Mucosa of descending colon (tissue), 3 donors: ENCODE results near the gene TMEM147. TPM values are rescaled to one million over a fixed set of nuclear protein-coding genes. Genes with fewer than 3 reads are reported as not detected.

ENCODE experiments used
- ATAC-seq: fragments of 200-7000 bp; cut with Tn5 transposase; one replicate; pipeline ENCODE4 v1.9.1; 2020; ENCODE audit warnings: mild to moderate bottlenecking, moderate library complexity
- DNase-seq, 3 donors: peaks; one replicate each; pipeline ENCODE4 v3.0.0-alpha.2; 2020
- H3K36me3 ChIP-seq: fragments of 200-600 bp; one replicate; pipeline ENCODE4 v1.8.0; 2021; ENCODE audit warnings: low read depth, mild to moderate bottlenecking
- H3K4me1 ChIP-seq: fragments of 200-600 bp; one replicate; pipeline ENCODE4 v1.8.0; 2021; ENCODE audit warnings: low read depth, mild to moderate bottlenecking
- H3K4me3 ChIP-seq: fragments of 200-600 bp; one replicate; pipeline ENCODE4 v1.8.0; 2021; ENCODE audit warnings: mild to moderate bottlenecking
- H3K9me3 ChIP-seq: fragments of 200-600 bp; one replicate; pipeline ENCODE4 v1.8.0; 2021; ENCODE audit warnings: mild to moderate bottlenecking
- CTCF ChIP-seq: fragments of 200-600 bp; IDR thresholded peaks from one replicate; pipeline ENCODE4 v1.8.0; 2022; ENCODE audit warnings: antibody characterized with exemption, mild to moderate bottlenecking
- intact Hi-C, 2 donors: fragments of 100-400 bp; cut with DNase I in 1 of 2; cut with micrococcal nuclease in 1 of 2; formaldehyde crosslinking; loops; one replicate each; pipeline versions ENCODE4 v1.11.0 to v1.11.1; 2022; cut with DNase I, micrococcal nuclease
- long read RNA-seq, 2 donors: library from polyadenylated mRNA; unstranded; transcript quantifications; one replicate each; pipeline ENCODE4 v2.0.0, GENCODE V29; 2019 to 2021
- total RNA-seq, 3 donors: library from RNA; stranded (reverse); fragmentation: NEBNext Ultra II Directional in 2 of 3; extraction: Animal tissue kit (Norgen Biotek cat#: 25700) in 2 of 3; gene quantifications; one replicate each; pipeline versions ENCODE4 v1.2.1 to v1.2.4, GENCODE V29; 2021 to 2023
- donor health status: DM: no; HTN: no; CAD: no; lungs with moderate emphysema.
- donor health status: DM: no; HTN: no; CAD: no.
- donor health status: DM: no; HTN: yes; CAD: no.

The TMEM147 gene
- total RNA-seq = 10 to 100 TPM; 54.4 to 62.8 (median 58.2) TPM
- long read RNA-seq, donor 1, transcript TMEM147-201 (7 exons, 899 nt) = major isoform, 45 of 54 reads
- long read RNA-seq, donor 1, partial matches to known transcripts = 2 of 54 reads
- long read RNA-seq, donor 1, other reads (novel, unspliced or antisense) = 2 of 54 reads
- long read RNA-seq, donor 2, transcript TMEM147-201 (7 exons, 899 nt) = major isoform, 55 of 59 reads
- long read RNA-seq, donor 2, partial matches to known transcripts = 0 of 59 reads
- long read RNA-seq, donor 2, other reads (novel, unspliced or antisense) = 2 of 59 reads

- Histone ChIP-seq H3K36me3 (no peaks in the 10 kb centered on the region), H3K9me3 (no peaks in the 10 kb centered on the region), H3K4me3 (peak within 1 kb of the TSS; percentile 64), H3K4me1 (peaks cover 10% of the 10 kb centered on the region)
- ATAC-seq = peak; percentile 97
- TF ChIP-seq CTCF = no peak
- peak; percentile 95 for DNase-seq
- intact Hi-C loops = no loop called here
These were observed at the start of gene TMEM147 for GRCh38 chr19:35545001-35545854. TSS of gene TMEM147 (plus strand) at chr19:35545626. CDS start at chr19:35545740, 114 bp downstream.

- Histone ChIP-seq H3K9me3 (no peaks in the 10 kb centered on the region), H3K36me3 (no peaks in the 10 kb centered on the region), H3K4me1 (peaks cover 6% of the 10 kb centered on the region), H3K4me3 (no peak overlapping the region)
- intact Hi-C loops = loop anchor here in 1 of 2 donors (10.0 kb wide), 1 partner anchor 143 kb away; the partner anchor contains the start of gene FFAR3
- no peak for ATAC-seq
- DNase-seq = no peak
- no peak for TF ChIP-seq CTCF
These were observed 48.0 kb upstream of the TMEM147 start for GRCh38 chr19:35497406-35497805.

- intact Hi-C loops = loop anchor here in 1 of 2 donors (10.0 kb wide), 1 partner anchor 143 kb away; the partner anchor contains the start of gene FFAR3
- TF ChIP-seq CTCF = no peak
- Histone ChIP-seq H3K9me3 (no peaks in the 10 kb centered on the region), H3K4me1 (peaks cover 6% of the 10 kb centered on the region), H3K4me3 (no peak overlapping the region), H3K36me3 (no peaks in the 10 kb centered on the region)
- DNase-seq (no peak), ATAC-seq (no peak)
These were observed 47.2 kb upstream of the TMEM147 start for GRCh38 chr19:35498220-35498619.

GRCh38 chr19:35498984-35499527 lies 46.4 kb upstream of the TMEM147 start:
- no peaks in the 10 kb centered on the region for H3K36me3 ChIP-seq
- intact Hi-C loops = loop anchor here in 1 of 2 donors (10.0 kb wide), 1 partner anchor 144 kb away; the partner anchor contains the start of gene FFAR3
- H3K4me3 ChIP-seq = no peak overlapping the region
- DNase-seq (no peak), ATAC-seq (no peak)
- H3K4me1 ChIP-seq = peaks cover 6% of the 10 kb centered on the region
- no peaks in the 10 kb centered on the region for H3K9me3 ChIP-seq
- TF ChIP-seq CTCF = no peak

- ATAC-seq = no peak
- Histone ChIP-seq H3K4me1 (no peaks in the 10 kb centered on the region), H3K36me3 (no peaks in the 10 kb centered on the region), H3K9me3 (no peaks in the 10 kb centered on the region), H3K4me3 (no peak overlapping the region)
- no peak for TF ChIP-seq CTCF
- no peak for DNase-seq
- intact Hi-C loops = no loop called here
These were observed 44.8 kb upstream of the TMEM147 start for GRCh38 chr19:35500611-35501010.
